OCI-LY1 (cell line): Measurements from ENCODE around the gene TRIM13.

ENCODE experiments used
- CTCF ChIP-seq: fragments of 200-600 bp; sonication (generic), shearing (Covaris generic); IDR thresholded peaks from 2 replicates; pipeline ENCODE4 v1.5.1; 2017; ENCODE audit warnings: mild to moderate bottlenecking, antibody characterized with exemption, low read length, moderate library complexity, mixed read lengths
- EZH2 ChIP-seq: fragments of 200-600 bp; sonication (generic), shearing (Covaris generic); IDR thresholded peaks from 2 replicates; pipeline ENCODE4 v1.8.0; 2017; ENCODE audit warnings: borderline replicate concordance, mixed run types, mild to moderate bottlenecking, antibody characterized with exemption, low read length, moderate library complexity, mixed read lengths

GRCh38 chr13:50011461-50011860 lies 14.6 kb downstream of the TRIM13 start:
- TF ChIP-seq CTCF (no peak), EZH2 (no peak)
